ENCODE measurements around the gene VPS72. TPM values are rescaled to one million over a fixed set of nuclear protein-coding genes. Genes with fewer than 3 reads are reported as not detected.

VPS72 gene
- total and polyA plus RNA-seq, 9 of the 15 experiments (the other 6 are each of a cell fraction or from before 2014, with no cell fraction given): 7.2 to 131 (median 75.7) TPM

- TF ChIP-seq LARP7 (IDR thresholded peaks at IDR 0.05) (no peak), POLR3A (IDR thresholded peaks at IDR 0.05; ENCODE audit: borderline replicate concordance, extremely low read depth, insufficient read depth, insufficient read length) (no peak), OTX1 (CRISPR knock-in tag; IDR thresholded peaks at IDR 0.05) (no peak), ZNF592 (IDR thresholded peaks at IDR 0.05) (0 out of 2 replicates have a peak, but pooled peaks have one; percentile 55), HMGN3 (IDR thresholded peaks at IDR 0.05; ENCODE audit: borderline replicate concordance, extremely low read depth, insufficient read length, low read depth, low read length) (no peak), RBM39 (optimal IDR thresholded peaks at IDR 0.05; ENCODE audit: low read depth, low read length) (no peak), ATF2 (CRISPR knock-in tag; IDR thresholded peaks at IDR 0.05) (no peak), YY1 (IDR thresholded peaks at IDR 0.05; ENCODE audit: borderline replicate concordance in 1 of 3, control insufficient read depth in 1 of 3, extremely low read depth in 1 of 3, insufficient read depth in 3 of 3, insufficient read length in 1 of 3, insufficient replicate concordance in 2 of 3, low read depth in 1 of 3, low read length in 2 of 3) (peak; percentile 60 to 92 (median 79)), ZNF717 (CRISPR knock-in tag; IDR thresholded peaks at IDR 0.05) (no peak), SIRT6 (IDR thresholded peaks at IDR 0.05; ENCODE audit: low read depth, low read length) (no peak), PHF21A (IDR thresholded peaks at IDR 0.05; ENCODE audit: borderline replicate concordance, low read depth) (no peak), RCOR1 (IDR thresholded peaks at IDR 0.05; ENCODE audit: borderline replicate concordance in 1 of 2, low read depth in 2 of 2, low read length in 2 of 2) (0 out of 4 replicates have a peak, but pooled peaks of 1 of the 2 experiments have one; percentile 39), NFE2L1 (tag; IDR thresholded peaks at IDR 0.05; ENCODE audit: borderline replicate concordance, low read depth) (no peak), KDM4B (IDR thresholded peaks at IDR 0.05; ENCODE audit: borderline replicate concordance in 2 of 2, low read depth in 1 of 2) (no peak), ETV5 (CRISPR knock-in tag; IDR thresholded peaks at IDR 0.05; ENCODE audit: low read depth) (no peak), KLF1 (tag; IDR thresholded peaks at IDR 0.05) (no peak), MCM3 (IDR thresholded peaks at IDR 0.05) (no peak), JUN (IDR thresholded peaks at IDR 0.05; ENCODE audit: borderline replicate concordance, low read depth, low read length) (no peak; the same call in 1 of the 2 replicates), JUN (CRISPR knock-in tag; IDR thresholded peaks at IDR 0.05; ENCODE audit: borderline replicate concordance) (no peak), BACH1 (tag; IDR thresholded peaks at IDR 0.05) (no peak), RBM22 (IDR thresholded peaks at IDR 0.05; ENCODE audit: low read depth, low read length, poor library complexity, severe bottlenecking) (no peak), GTF2E2 (tag; IDR thresholded peaks at IDR 0.05) (no peak)
Measured at GRCh38 chr1:151198254-151199127, 8.5 kb upstream of the VPS72 start, which contains the start of gene PIP5K1A (continued).

Data from K562 (cell line).